K562 (cell line): ENCODE results near the gene PDCD5. TPM values are rescaled to one million over a fixed set of nuclear protein-coding genes. Genes with fewer than 3 reads are reported as not detected.

Experiments
- ATF4 ChIP-seq: fragments of 450-650 bp; formaldehyde crosslinking; IDR thresholded peaks from 2 replicates; pipeline ENCODE4 v1.4.0; 2022; ENCODE audit warnings: mild to moderate bottlenecking, moderate library complexity
- CBX3 ChIP-seq, 2 experiments: IDR thresholded peaks; 1 replicate in 1 of 2; 2 replicates in 1 of 2; pipeline ENCODE4 v1.6.1; 2012; ENCODE audit warnings: inconsistent platforms in 2 of 2, low read length in 2 of 2, borderline replicate concordance in 1 of 2, control low read depth in 1 of 2
- CREBBP ChIP-seq: IDR thresholded peaks from one replicate; pipeline ENCODE4 v1.6.1; 2012; ENCODE audit warnings: low read depth, mild to moderate bottlenecking, control low read depth, inconsistent platforms, low read length
- FOXJ3 ChIP-seq: sonication (generic); formaldehyde crosslinking; IDR thresholded peaks from 2 replicates; pipeline ENCODE4 v1.4.0; 2020; ENCODE audit warnings: mild to moderate bottlenecking, missing genetic modification reagents
- GATAD2A ChIP-seq: fragments of 450-650 bp; IDR thresholded peaks from 2 replicates; pipeline ENCODE4 v1.6.1; 2017
- HCFC1 ChIP-seq: IDR thresholded peaks from 2 replicates; pipeline ENCODE4 v1.6.1; 2012; ENCODE audit warnings: low read depth, low read length, improper control_type of control experiment
- HSF4 ChIP-seq: fragments of 250-450 bp; sonication (Bioruptor Pico); IDR thresholded peaks from 2 replicates; pipeline ENCODE4 v2.1.2; 2022; ENCODE audit warnings: mild to moderate bottlenecking, moderate library complexity, borderline replicate concordance
- IRF2 ChIP-seq: sonication (generic); formaldehyde crosslinking; IDR thresholded peaks from 2 replicates; pipeline ENCODE4 v1.8.1; 2022; ENCODE audit warnings: mild to moderate bottlenecking, missing genetic modification reagents
- MBD2 ChIP-seq: sonication (generic); IDR thresholded peaks from 2 replicates; pipeline ENCODE4 v1.6.1; 2016; ENCODE audit warnings: low read depth, borderline replicate concordance
- MCM2 ChIP-seq: fragments of 450-650 bp; IDR thresholded peaks from 2 replicates; pipeline ENCODE4 v1.6.1; 2017; ENCODE audit warnings: low read depth, mild to moderate bottlenecking
- MTA3 ChIP-seq: fragments of 450-650 bp; formaldehyde crosslinking; IDR thresholded peaks from 2 replicates; pipeline ENCODE4 v1.6.1; 2017; ENCODE audit warnings: mild to moderate bottlenecking, borderline replicate concordance
- NR4A1 ChIP-seq, 2 experiments: fragments of 250-450 bp in 1 of 2; fragments of 450-650 bp in 1 of 2; sonication (Bioruptor Pico) in 1 of 2; IDR thresholded peaks; 2 replicates each; pipeline versions ENCODE4 v1.4.0 to v1.6.1; 2016 to 2020; ENCODE audit warnings: mild to moderate bottlenecking in 2 of 2, missing compliant biosample characterization in 1 of 2, missing genetic modification characterization in 1 of 2, moderate library complexity in 1 of 2
- RBM25 ChIP-seq: fragments of 200-400 bp; formaldehyde crosslinking; IDR thresholded peaks from 2 replicates; pipeline ENCODE4 v1.6.1; 2018; ENCODE audit warnings: low read length, low read depth, moderate library complexity; ENCODE audit not compliant: severe bottlenecking
- SIRT6 ChIP-seq: IDR thresholded peaks from one replicate; pipeline ENCODE4 v1.6.1; 2012; ENCODE audit warnings: low read depth, mild to moderate bottlenecking, control low read depth, inconsistent platforms, low read length, moderate library complexity
- SMARCA5 ChIP-seq: fragments of 450-650 bp; IDR thresholded peaks from 2 replicates; pipeline ENCODE4 v1.6.1; 2016
- SOX6 ChIP-seq: fragments of 450-650 bp; IDR thresholded peaks from 2 replicates; pipeline ENCODE4 v1.6.1; 2014; ENCODE audit warnings: mild to moderate bottlenecking
- STAT5B ChIP-seq: fragments of 250-450 bp; sonication (Bioruptor Pico); IDR thresholded peaks from 2 replicates; pipeline ENCODE4 v1.8.0; 2021; ENCODE audit warnings: mild to moderate bottlenecking, inconsistent platforms
- TCF7 ChIP-seq: sonication (generic); IDR thresholded peaks from 2 replicates; pipeline ENCODE4 v1.6.1; 2016; ENCODE audit warnings: antibody characterized with exemption, borderline replicate concordance
- ZEB2 ChIP-seq: fragments of 450-650 bp; IDR thresholded peaks from 2 replicates; pipeline ENCODE4 v1.6.1; 2016
- ZFPM2 ChIP-seq: fragments of 250-450 bp; sonication (Bioruptor Pico); IDR thresholded peaks from 2 replicates; pipeline ENCODE4 v1.5.1; 2022; ENCODE audit warnings: mild to moderate bottlenecking
- ZNF23 ChIP-seq: fragments of 250-450 bp; sonication (Bioruptor Pico); IDR thresholded peaks from 2 replicates; pipeline ENCODE4 v1.4.0; 2020; ENCODE audit warnings: mild to moderate bottlenecking
- ZNF232 ChIP-seq: sonication (generic); formaldehyde crosslinking; IDR thresholded peaks from 2 replicates; pipeline ENCODE4 v1.8.0; 2022; ENCODE audit warnings: mild to moderate bottlenecking, missing genetic modification reagents
- ZNF740 ChIP-seq, 3 experiments: fragments of 200-800 bp in 1 of 3; sonication (Bioruptor generic) in 1 of 3; sonication (generic) in 1 of 3; formaldehyde crosslinking in 1 of 3; IDR thresholded peaks; 2 replicates each; pipeline versions ENCODE4 v1.6.1 to v1.8.0; 2016 to 2022; ENCODE audit warnings: mild to moderate bottlenecking in 2 of 3, missing compliant biosample characterization in 2 of 3, missing genetic modification characterization in 2 of 3, missing genetic modification reagents in 1 of 3
- polyA plus RNA-seq, 8 experiments: library from polyadenylated mRNA; depleted of rRNA in 4 of 8; stranded (reverse) in 5 of 8; unstranded in 3 of 8; fragments of >200 nt; fragmentation: Nextera tagmentation in 2 of 8; fragmentation: Illumina TruSeq in 1 of 8; extraction: Ambion mirVana in 2 of 8; extraction: Trizol in 1 of 8; gene quantifications; 2 replicates each; pipeline versions ENCODE4 v1.2.1 to v1.2.3, GENCODE V29; 2011 to 2014; ENCODE audit warnings: inconsistent platforms in 1 of 8, missing spikeins in 1 of 8
- total RNA-seq, 7 experiments: library from RNA; depleted of rRNA in 6 of 7; stranded (reverse); fragments of >200 nt in 6 of 7; fragmentation: Illumina TruSeq in 2 of 7; extraction: Trizol in 2 of 7; gene quantifications; 2 replicates each; pipeline versions ENCODE4 v1.2.1 to v1.2.3, GENCODE V29; 2011 to 2021; ENCODE audit warnings: low replicate concordance in 1 of 7
- TF ChIP-seq, protein P1 (sequence below): sonication (generic); formaldehyde crosslinking; IDR thresholded peaks from 2 replicates; pipeline ENCODE4 v1.8.0; 2022; ENCODE audit warnings: missing genetic modification reagents, mild to moderate bottlenecking, moderate library complexity, borderline replicate concordance
- TF ChIP-seq, protein P2 (sequence below): fragments of 450-650 bp; conservative IDR thresholded peaks from 2 replicates; pipeline ENCODE4 v1.6.1; 2016; ENCODE audit warnings: missing genetic modification characterization, low read depth, mild to moderate bottlenecking, missing compliant biosample characterization, moderate library complexity

Gene PDCD5
- total and polyA plus RNA-seq, 9 of the 15 experiments (the other 6 are each of a cell fraction or from before 2014, with no cell fraction given), result 122 to 322 (median 269) TPM

DNA sequence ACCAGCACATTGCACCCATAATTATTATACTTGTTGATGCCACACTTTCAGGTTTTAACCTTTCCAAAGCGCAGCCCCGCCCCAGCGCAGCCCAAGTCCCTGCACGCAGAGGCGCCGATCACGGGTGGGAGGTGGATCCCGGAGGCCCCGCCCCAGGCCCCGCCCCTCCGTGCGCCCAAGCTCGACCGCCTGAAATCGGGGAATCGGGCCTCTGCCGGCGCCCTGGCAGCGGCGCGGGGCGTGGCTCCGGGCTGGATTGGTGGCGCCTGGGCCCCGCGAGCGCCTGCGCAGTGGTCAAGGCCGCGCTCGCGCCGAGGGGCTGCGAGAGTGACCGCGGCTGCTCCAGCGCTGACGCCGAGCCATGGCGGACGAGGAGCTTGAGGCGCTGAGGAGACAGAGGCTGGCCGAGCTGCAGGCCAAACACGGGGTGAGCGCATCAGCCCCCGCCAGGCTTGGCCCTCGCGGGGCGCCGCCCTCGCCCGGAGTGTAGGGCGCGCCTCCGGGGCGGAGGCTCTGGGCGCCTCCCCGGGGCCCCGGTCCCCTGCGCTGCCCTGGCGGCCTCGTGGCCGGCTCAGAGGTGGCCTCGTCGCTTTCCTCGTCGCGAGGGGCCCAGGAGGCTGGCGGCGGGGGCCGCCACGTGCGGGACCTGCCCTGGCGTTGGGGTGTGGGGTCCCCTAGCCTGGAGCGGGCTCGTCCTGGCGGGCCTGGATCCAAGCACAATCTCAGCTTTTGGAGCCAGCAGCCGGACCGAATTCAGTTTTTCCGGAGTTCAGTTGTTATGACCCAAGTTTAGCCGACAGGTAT, at the start of gene PDCD5 (continued):
- TF ChIP-seq FOXJ3 (CRISPR knock-in tag) (no peak), ZNF740 (CRISPR knock-in tag; IDR thresholded peaks at IDR 0.05) (peak; percentile 40; the same call in 1 of the 2 replicates), ZNF740 (tag; IDR thresholded peaks at IDR 0.05) (no peak), STAT5B (no peak), ATF4 (CRISPR knock-in tag) (no peak), MBD2 (no peak), TCF7 (0 out of 2 replicates have a peak, but pooled peaks have one; percentile 26), CBX3 (IDR thresholded peaks at IDR 0.05; ENCODE audit: borderline replicate concordance in 1 of 2, low read length in 2 of 2) (no peak), ZNF232 (no peak), MTA3 (peak; percentile 71), ZFPM2 (CRISPR knock-in tag) (no peak), HCFC1 (peak; percentile 54; the same call in 1 of the 2 replicates), HSF4 (no peak), CREBBP (no peak), ZEB2 (no peak), GATAD2A (no peak), NR4A1 (CRISPR knock-in tag; IDR thresholded peaks at IDR 0.05) (peak; percentile 81; the same call in 1 of the 2 replicates), NR4A1 (tag; IDR thresholded peaks at IDR 0.05) (0 out of 2 replicates have a peak, but pooled peaks have one; percentile 29), SIRT6 (no peak), RBM25 (no peak), SOX6 (no peak; the same call in 1 of the 2 replicates), ZNF23 (CRISPR knock-in tag) (no peak), IRF2 (CRISPR knock-in tag) (no peak), SMARCA5 (no peak), MCM2 (no peak)
- TF ChIP-seq, protein P1, sequence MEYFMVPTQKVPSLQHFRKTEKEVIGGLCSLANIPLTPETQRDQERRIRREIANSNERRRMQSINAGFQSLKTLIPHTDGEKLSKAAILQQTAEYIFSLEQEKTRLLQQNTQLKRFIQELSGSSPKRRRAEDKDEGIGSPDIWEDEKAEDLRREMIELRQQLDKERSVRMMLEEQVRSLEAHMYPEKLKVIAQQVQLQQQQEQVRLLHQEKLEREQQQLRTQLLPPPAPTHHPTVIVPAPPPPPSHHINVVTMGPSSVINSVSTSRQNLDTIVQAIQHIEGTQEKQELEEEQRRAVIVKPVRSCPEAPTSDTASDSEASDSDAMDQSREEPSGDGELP (CRISPR knock-in tag), result peak; percentile 43; the same call in 1 of the 2 replicates
- TF ChIP-seq, protein P2, sequence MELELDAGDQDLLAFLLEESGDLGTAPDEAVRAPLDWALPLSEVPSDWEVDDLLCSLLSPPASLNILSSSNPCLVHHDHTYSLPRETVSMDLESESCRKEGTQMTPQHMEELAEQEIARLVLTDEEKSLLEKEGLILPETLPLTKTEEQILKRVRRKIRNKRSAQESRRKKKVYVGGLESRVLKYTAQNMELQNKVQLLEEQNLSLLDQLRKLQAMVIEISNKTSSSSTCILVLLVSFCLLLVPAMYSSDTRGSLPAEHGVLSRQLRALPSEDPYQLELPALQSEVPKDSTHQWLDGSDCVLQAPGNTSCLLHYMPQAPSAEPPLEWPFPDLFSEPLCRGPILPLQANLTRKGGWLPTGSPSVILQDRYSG (tag), result no peak
